Measurements from ENCODE around the gene CDH13. TPM values are rescaled to one million over a fixed set of nuclear protein-coding genes. Genes with fewer than 3 reads are reported as not detected.

CDH13 gene
- total RNA-seq, 4 donors from 2014 or later, result 12.5 to 35.9 (median 22.1) TPM

- DNase-seq (ENCODE audit: low spot score), result no peak
- ATAC-seq (ENCODE audit: low FRiP score), result no peak
- no peak for TF ChIP-seq CTCF (IDR thresholded peaks at IDR 0.05)
Observed at GRCh38 chr16:82936941-82937551, 310.3 kb downstream of the CDH13 start.

GRCh38 chr16:82937926-82938520 lies 311.3 kb downstream of the CDH13 start:
- ATAC-seq (ENCODE audit: low FRiP score), result no peak
- no peak for TF ChIP-seq CTCF (IDR thresholded peaks at IDR 0.05)

GRCh38 chr16:82943371-82943770 lies 316.6 kb downstream of the CDH13 start:
- no peak for TF ChIP-seq CTCF (IDR thresholded peaks at IDR 0.05)
- ATAC-seq (ENCODE audit: low FRiP score), result no peak
- DNase-seq (ENCODE audit: low spot score), result no peak

More at GRCh38 chr16:82937926-82938520, 311.3 kb downstream of the CDH13 start:
- DNase-seq (ENCODE audit: low spot score), result no peak

- ATAC-seq (ENCODE audit: low FRiP score), result no peak
- no peak for TF ChIP-seq CTCF (IDR thresholded peaks at IDR 0.05)
- DNase-seq (ENCODE audit: low spot score), result no peak
Observed at GRCh38 chr16:82945420-82946101, 318.8 kb downstream of the CDH13 start.

GRCh38 chr16:82947698-82948097 lies 320.9 kb downstream of the CDH13 start:
- no peak for TF ChIP-seq CTCF (IDR thresholded peaks at IDR 0.05)
- DNase-seq (ENCODE audit: low spot score) (no peak), ATAC-seq (ENCODE audit: low FRiP score) (no peak)

- no peak for ATAC-seq (ENCODE audit: low FRiP score)
- no peak for TF ChIP-seq CTCF (IDR thresholded peaks at IDR 0.05)
- DNase-seq (ENCODE audit: low spot score), result no peak
Observed at GRCh38 chr16:82949016-82949415, 322.2 kb downstream of the CDH13 start.
